AG04449 (cell line): ENCODE measurements around the gene PPP2R5C.
"Not testable (repeated sequence)": the region's sequence is repeated elsewhere in the genome, so short reads cannot be mapped to it uniquely, and the experiment has no call there.

Experiments used
- CTCF ChIA-PET: fragments of 350-600 bp; formaldehyde crosslinking; extraction: SDS; loops from one replicate; lab custom pipeline; 2021; ENCODE audit warnings: antibody characterized with exemption; lab: Yijun Ruan, JAX
- POLR2A ChIA-PET: fragments of 400-600, 350-600 bp; formaldehyde crosslinking; extraction: SDS; loops from one replicate; lab custom pipeline; 2020; ENCODE audit warnings: antibody characterized with exemption, inconsistent platforms; lab: Yijun Ruan, JAX
- DNase-seq: peaks from one replicate; pipeline ENCODE4 v3.0.0-alpha.2; 2010; ENCODE audit warnings: low read depth, low spot score
- H3K4me3 ChIP-seq: 2 replicates; pipeline ENCODE4 v1.5.1; 2011; ENCODE audit warnings: low read depth, mild to moderate bottlenecking, control low read depth, low read length
- CTCF ChIP-seq: IDR thresholded peaks from one replicate; pipeline ENCODE4 v1.5.1; 2011; ENCODE audit warnings: mild to moderate bottlenecking, moderate library complexity, low read length, control low read depth, inconsistent platforms; ENCODE audit not compliant: insufficient read depth; ENCODE audit errors: missing control alignments

Gene PPP2R5C

GRCh38 chr14:101761032-101761880 is at the start of gene PPP2R5C:
TSS of gene PPP2R5C (plus strand) at chr14:101761709. CDS start at chr14:101761894, 185 bp downstream.
- peak; percentile 5 for DNase-seq
- TF ChIP-seq CTCF, result no peak
- ChIA-PET POLR2A (interaction anchor here (0.5 to 0.6 kb wide), 2 partner anchors 7 to 330 kb away, joined by 3 to 4 read pairs; no protein-coding TSS in a partner anchor), CTCF (interaction anchor here (1.2 to 2.5 kb wide), 4 partner anchors 10 to 200 kb away, joined by 3 to 24 read pairs (median 6); no protein-coding TSS in a partner anchor)
- peak within 1 kb of the TSS; percentile 97 for H3K4me3 ChIP-seq

GRCh38 chr14:101711857-101712233 is 49.7 kb upstream of the PPP2R5C start:
- POLR2A ChIA-PET, H3K4me3 ChIP-seq, CTCF ChIA-PET, DNase-seq: not testable (repeated sequence)

GRCh38 chr14:101712341-101712740 is 49.2 kb upstream of the PPP2R5C start:
- CTCF ChIA-PET, DNase-seq, H3K4me3 ChIP-seq, POLR2A ChIA-PET: not testable (repeated sequence)

- POLR2A ChIA-PET, CTCF ChIA-PET: not testable (repeated sequence)
Measured at GRCh38 chr14:101713091-101713490, 48.4 kb upstream of the PPP2R5C start.

GRCh38 chr14:101713621-101714349 is 47.7 kb upstream of the PPP2R5C start:
- no peak overlapping the region for H3K4me3 ChIP-seq
- CTCF ChIA-PET, result no interaction called here
- POLR2A ChIA-PET, result no interaction called here
- TF ChIP-seq CTCF, result no peak
- no peak for DNase-seq

More at GRCh38 chr14:101713091-101713490, 48.4 kb upstream of the PPP2R5C start:
- not testable (repeated sequence) for H3K4me3 ChIP-seq, DNase-seq

GRCh38 chr14:101714394-101714793 is 47.1 kb upstream of the PPP2R5C start:
- TF ChIP-seq CTCF, result no peak
- POLR2A ChIA-PET, result no interaction called here
- no peak for DNase-seq
- H3K4me3 ChIP-seq, result no peak overlapping the region
- CTCF ChIA-PET, result interaction anchor here (2.2 kb wide), 1 partner anchor 8 kb away, joined by 6 read pairs; no protein-coding TSS in a partner anchor

GRCh38 chr14:101715210-101716076 is 46.1 kb upstream of the PPP2R5C start:
- ChIA-PET POLR2A (no interaction called here), CTCF (interaction anchor here (1.0 to 2.2 kb wide), 2 partner anchors 8 to 9 kb away, joined by 3 to 6 read pairs; no protein-coding TSS in a partner anchor)
- DNase-seq, result no peak
- TF ChIP-seq CTCF, result no peak
- H3K4me3 ChIP-seq, result no peak overlapping the region
